ENCODE results near the gene NOC2L.

- no peak for TF ChIP-seq POLR2A (IDR thresholded peaks at IDR 0.05; ENCODE audit: low read length)
- TF ChIP-seq GATA1 (IDR thresholded peaks at IDR 0.05; ENCODE audit: low read depth, low read length) = no peak
These were observed 18.7 kb downstream of the NOC2L start for GRCh38 chr1:940107-941014.
